K562 (cell line): ENCODE measurements around the gene RGS3.

Source experiments
- CREM ChIP-seq: IDR thresholded peaks from 2 replicates; pipeline ENCODE4 v1.6.1; 2014; ENCODE audit warnings: antibody characterized with exemption, low read depth
- CTCF ChIP-seq, 3 experiments: IDR thresholded peaks in 2 of 3; conservative IDR thresholded peaks in 1 of 3; 2 replicates each; pipeline ENCODE4 v1.5.1; 2011 to 2012; ENCODE audit warnings: low read length in 3 of 3, mild to moderate bottlenecking in 3 of 3, control low read depth in 2 of 3, improper control_type of control experiment in 1 of 3, inconsistent platforms in 1 of 3, low read depth in 1 of 3, mixed read lengths in 1 of 3, moderate library complexity in 1 of 3; ENCODE audit not compliant: insufficient read depth in 2 of 3
- CUX1 ChIP-seq: fragments of 200-800 bp; sonication (Bioruptor generic); IDR thresholded peaks from 2 replicates; pipeline ENCODE4 v1.6.1; 2016; ENCODE audit warnings: missing genetic modification characterization, missing compliant biosample characterization
- EGR1 ChIP-seq: fragments of 450-650 bp; conservative IDR thresholded peaks from 2 replicates; pipeline ENCODE4 v1.6.1; 2017; ENCODE audit warnings: mild to moderate bottlenecking
- EP300 ChIP-seq: IDR thresholded peaks from 2 replicates; pipeline ENCODE4 v1.6.1; 2012; ENCODE audit warnings: low read length, improper control_type of control experiment
- EZH2 ChIP-seq: IDR thresholded peaks from 2 replicates; pipeline ENCODE4 v1.6.1; 2012; ENCODE audit warnings: low read depth, mild to moderate bottlenecking, inconsistent platforms, low read length, borderline replicate concordance
- FOXK1 ChIP-seq: sonication (generic); formaldehyde crosslinking; IDR thresholded peaks from 2 replicates; pipeline ENCODE4 v1.8.0; 2022; ENCODE audit warnings: missing genetic modification reagents, mild to moderate bottlenecking, borderline replicate concordance
- GMEB1 ChIP-seq: fragments of 250-450 bp; sonication (Bioruptor Pico); IDR thresholded peaks from 2 replicates; pipeline ENCODE4 v1.4.0; 2020; ENCODE audit warnings: mild to moderate bottlenecking
- PTBP1 ChIP-seq: fragments of 200-400 bp; formaldehyde crosslinking; IDR thresholded peaks from 2 replicates; pipeline ENCODE4 v1.6.1; 2017; ENCODE audit warnings: low read depth, low read length
- SAFB ChIP-seq: fragments of 200-400 bp; formaldehyde crosslinking; IDR thresholded peaks from 2 replicates; pipeline ENCODE4 v1.6.1; 2017; ENCODE audit warnings: low read depth, low read length, borderline replicate concordance
- SPI1 ChIP-seq: IDR thresholded peaks from 2 replicates; pipeline ENCODE4 v1.6.1; 2011; ENCODE audit warnings: low read depth, low read length, control low read depth, borderline replicate concordance
- YBX1 ChIP-seq: fragments of 450-650 bp; IDR thresholded peaks from 2 replicates; pipeline ENCODE4 v1.7.1; 2016; ENCODE audit warnings: mild to moderate bottlenecking
- ZBTB34 ChIP-seq: fragments of 250-450 bp; sonication (Bioruptor Pico); IDR thresholded peaks from 2 replicates; pipeline ENCODE4 v1.8.0; 2021; ENCODE audit warnings: mild to moderate bottlenecking, moderate library complexity
- ZC3H8 ChIP-seq: fragments of 450-650 bp; IDR thresholded peaks from 2 replicates; pipeline ENCODE4 v1.6.1; 2017

GRCh38 chr9:113572076-113572861 lies 108.7 kb downstream of the RGS3 start:
- no peak for TF ChIP-seq EP300
- TF ChIP-seq EZH2 = no peak
- TF ChIP-seq EGR1 = no peak
- no peak for TF ChIP-seq GMEB1
- no peak for TF ChIP-seq FOXK1 (CRISPR knock-in tag)
- no peak for TF ChIP-seq ZBTB34 (CRISPR knock-in tag)
- no peak for TF ChIP-seq PTBP1
- TF ChIP-seq SPI1 = no peak
- TF ChIP-seq CTCF (IDR thresholded peaks at IDR 0.05 in 2 of 3, conservative IDR thresholded peaks at IDR 0.05 in 1 of 3; ENCODE audit: insufficient read depth in 2 of 3, low read depth in 1 of 3, low read length in 3 of 3) = no peak
- TF ChIP-seq CREM = peak; percentile 24; the same call in 1 of the 2 replicates
- no peak for TF ChIP-seq ZC3H8
- TF ChIP-seq YBX1 = no peak
- 0 out of 2 replicates have a peak, but pooled peaks have one; percentile 60 for TF ChIP-seq CUX1
- no peak for TF ChIP-seq SAFB
